Measurements from ENCODE around the gene CEACAM21. TPM values are rescaled to one million over a fixed set of nuclear protein-coding genes. Genes with fewer than 3 reads are reported as not detected.

Gene CEACAM21
- total RNA-seq, 1 donor from 2014 or later, result not detected

DNA sequence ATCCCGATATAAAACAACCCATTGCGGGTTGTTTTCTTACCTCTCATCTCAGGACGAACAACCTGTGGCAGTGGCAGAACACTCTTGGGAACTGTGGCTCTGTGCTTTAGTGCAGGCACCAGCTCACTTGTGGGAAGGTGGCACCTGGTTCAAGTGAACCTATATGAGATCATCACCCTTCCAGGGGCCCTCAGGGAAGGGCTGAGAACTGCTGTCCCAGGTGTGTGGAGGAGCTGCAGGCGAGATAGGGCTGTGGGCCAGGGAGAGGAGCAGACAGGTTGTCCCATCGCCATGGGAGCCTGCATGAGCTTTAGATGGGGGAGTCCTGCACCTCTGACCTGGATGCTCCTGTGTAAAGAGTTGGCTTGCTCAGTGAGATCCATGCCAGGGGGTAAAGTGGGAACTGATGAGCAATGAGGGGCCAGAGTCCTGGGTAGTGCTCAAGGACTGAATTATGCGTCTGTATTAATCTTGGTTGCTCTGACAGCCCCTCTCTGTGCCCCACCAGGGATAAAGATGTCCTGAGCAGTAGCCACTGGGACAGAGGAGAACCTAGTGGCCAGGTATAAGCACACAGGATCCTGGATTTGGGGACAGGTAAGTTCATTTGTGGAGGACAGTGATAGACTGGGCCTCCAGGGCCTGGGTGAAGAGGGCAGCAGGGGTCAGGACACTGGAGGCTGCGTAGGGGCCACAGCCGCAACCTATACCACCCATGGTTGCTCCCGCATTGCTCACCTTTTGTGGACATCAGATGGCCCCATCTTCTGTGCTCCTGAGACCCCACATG lies 42.2 kb downstream of the CEACAM21 start:
- no peak for DNase-seq (ENCODE audit: low read depth)

DNA sequence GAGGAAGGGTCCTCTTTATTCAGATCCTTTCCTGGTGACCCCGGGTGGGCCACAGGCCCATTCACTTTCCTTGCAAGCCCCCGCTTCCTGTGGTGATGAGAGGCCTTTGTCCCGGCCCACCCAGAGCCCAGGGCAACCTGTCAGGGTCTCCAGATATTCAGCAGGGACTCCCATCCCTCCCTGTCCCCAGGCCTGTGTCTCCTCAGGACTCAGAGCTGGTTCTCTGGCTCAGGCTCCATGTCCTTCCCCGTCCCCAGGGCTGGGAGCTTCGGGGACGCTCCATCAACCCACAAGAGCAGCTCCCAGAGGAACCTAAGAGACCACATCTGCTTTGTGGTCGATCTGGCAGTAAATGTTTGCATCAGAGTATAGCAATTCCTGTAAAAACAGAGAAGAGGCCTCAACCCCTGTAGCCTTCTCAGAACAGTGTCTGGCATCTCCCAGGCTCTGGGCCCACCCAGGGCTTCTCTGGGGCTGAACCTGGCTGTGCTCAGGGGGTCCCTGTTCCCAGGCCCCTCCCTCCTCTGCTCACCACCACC lies 43.1 kb downstream of the CEACAM21 start:
- no peak for DNase-seq (ENCODE audit: low read depth)

DNA sequence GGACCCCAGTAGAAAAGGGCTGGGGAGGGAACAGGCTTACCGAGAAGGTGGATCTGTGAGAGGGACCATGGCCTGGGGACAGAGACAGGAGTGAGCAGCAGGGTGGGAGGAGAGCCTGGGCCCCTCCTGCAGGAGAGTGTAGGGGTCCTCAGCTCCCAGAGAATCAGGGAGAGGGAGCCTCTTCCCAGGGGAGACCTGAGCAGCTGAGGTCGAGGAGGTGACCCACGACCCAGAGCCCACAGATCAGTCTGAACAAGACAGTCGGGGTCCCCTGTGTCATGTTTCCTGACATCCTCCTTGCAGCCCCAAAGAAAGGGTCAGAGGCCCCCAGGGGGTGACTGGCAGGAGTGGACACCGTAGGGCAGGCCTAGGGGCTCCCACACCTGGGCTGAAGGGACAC lies 44.2 kb downstream of the CEACAM21 start:
- no peak for DNase-seq (ENCODE audit: low read depth)

GRCh38 chr19:41621226-41621625 lies 45.3 kb downstream of the CEACAM21 start:
- no peak for DNase-seq (ENCODE audit: low read depth)

GRCh38 chr19:41621654-41622053 lies 45.7 kb downstream of the CEACAM21 start:
- DNase-seq (ENCODE audit: low read depth), result no peak

DNA sequence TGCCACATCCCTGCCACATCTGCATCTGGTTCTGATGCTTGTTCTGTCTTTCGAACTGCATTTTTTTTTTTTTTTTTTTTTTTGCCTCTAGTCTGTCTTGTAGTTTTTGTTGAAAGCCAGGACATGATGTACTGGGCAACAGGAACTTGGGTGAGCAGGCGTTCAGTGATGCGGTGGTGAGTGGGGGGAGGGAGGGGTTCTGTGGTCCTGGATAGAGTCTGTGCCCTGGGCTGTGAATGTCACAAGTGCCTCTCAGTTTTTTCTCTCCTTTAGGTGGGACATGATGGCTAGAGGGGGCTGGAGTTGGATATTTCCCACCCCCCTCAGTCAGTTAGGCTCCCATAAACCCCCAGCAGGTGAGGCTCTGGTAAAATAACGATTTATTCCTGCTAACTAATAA lies 47.4 kb downstream of the CEACAM21 start:
- no peak for DNase-seq (ENCODE audit: low read depth)

DNA sequence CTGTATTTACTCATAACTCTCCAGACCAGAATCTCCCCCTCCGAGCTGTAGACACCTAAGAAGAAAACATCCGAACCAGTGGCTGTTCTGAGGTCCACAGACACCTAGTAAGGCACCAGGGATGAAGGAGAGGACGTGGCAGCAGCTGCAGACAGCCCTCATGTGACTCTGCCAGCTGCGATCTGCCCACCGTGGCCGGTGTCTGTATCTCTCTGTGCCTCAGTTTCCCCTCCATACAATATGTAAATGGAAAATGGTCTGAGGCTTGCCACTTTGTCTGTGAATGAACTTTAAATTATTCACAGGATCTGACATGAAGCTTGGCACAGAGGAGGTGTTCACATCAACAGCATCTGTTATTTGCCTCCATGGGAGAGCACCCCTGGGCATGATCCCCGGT lies 48.5 kb downstream of the CEACAM21 start:
- DNase-seq (ENCODE audit: low read depth), result no peak

GRCh38 chr19:41624937-41625336 lies 49.0 kb downstream of the CEACAM21 start:
- DNase-seq (ENCODE audit: low read depth), result no peak

DNA sequence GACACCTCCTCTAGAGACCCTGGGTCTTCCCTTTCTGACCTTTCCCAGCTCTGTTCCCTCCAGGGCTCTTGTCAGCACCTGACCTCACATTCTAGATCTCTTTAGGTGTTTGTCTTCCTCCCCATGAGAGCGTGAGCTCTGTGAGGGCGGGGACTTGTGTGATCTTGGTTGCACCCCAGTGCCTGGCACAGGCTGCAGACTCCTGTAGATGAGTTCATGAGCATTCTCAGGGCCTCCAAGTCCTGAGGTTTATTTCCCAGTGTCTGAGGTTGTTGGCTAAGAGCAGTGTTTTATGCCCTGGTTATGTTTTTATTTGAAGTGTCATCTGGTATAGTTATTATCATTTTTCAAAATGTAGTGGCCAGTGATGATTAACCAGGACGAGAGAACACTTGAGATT lies 50.3 kb downstream of the CEACAM21 start:
- DNase-seq (ENCODE audit: low read depth), result no peak

DNA sequence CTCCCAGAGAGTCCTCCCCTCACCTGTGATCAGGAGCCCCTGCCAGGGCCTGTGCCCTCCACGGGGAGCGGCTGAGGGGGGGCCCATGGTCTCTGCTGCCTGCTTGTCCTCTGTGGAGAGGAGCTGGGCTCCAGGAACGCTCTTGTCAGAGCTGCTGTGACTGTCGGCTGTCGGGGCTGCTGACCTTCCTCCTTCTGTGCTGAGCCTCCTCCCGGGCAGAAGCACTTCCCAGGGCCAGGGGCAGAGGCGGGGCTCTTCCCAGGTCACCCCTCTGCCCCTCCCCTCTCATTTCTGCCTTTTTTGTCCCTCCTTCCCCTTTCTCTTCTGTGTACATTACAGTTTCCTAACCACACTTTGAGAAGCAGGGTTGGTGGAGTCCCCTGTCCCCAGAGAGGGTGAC lies 50.9 kb downstream of the CEACAM21 start, which contains the start of gene CEACAM4:
Gene CEACAM4, minus strand, starts transcription at position 198 of the 400 bp plus-strand sequence. Its CDS starts 111 bp downstream, at position 87.
- no peak for DNase-seq (ENCODE audit: low read depth)

- DNase-seq (ENCODE audit: low read depth), result no peak
Measured at GRCh38 chr19:41627966-41628675, 52.2 kb downstream of the CEACAM21 start.

Other genes starting within 250 kb of the CEACAM21 start
- 4.9 and 44.8 TPM in 2 replicates for gene TGFB1, start 222.2 kb upstream of the CEACAM21 start, total RNA-seq
- 7.4 and 10.1 TPM in 2 replicates for gene B9D2, start 212.0 kb upstream of the CEACAM21 start, total RNA-seq
- 3.0 and 9.0 TPM in 2 replicates for gene TMEM91, start 199.6 kb upstream of the CEACAM21 start, total RNA-seq
- gene EXOSC5, start 178.8 kb upstream of the CEACAM21 start, total RNA-seq, result 5.2 and 8.2 TPM in 2 replicates
- 35.9 and 73.1 TPM in 2 replicates for gene BCKDHA, start 178.3 kb upstream of the CEACAM21 start, total RNA-seq
- 0.87 and 2.1 TPM in 2 replicates for gene B3GNT8, start 148.8 kb upstream of the CEACAM21 start, total RNA-seq
- 39.8 and 58.4 TPM in 2 replicates for gene DMAC2, start 136.3 kb upstream of the CEACAM21 start, total RNA-seq
- gene ERICH4, start 133.0 kb upstream of the CEACAM21 start, total RNA-seq, result not detected in 2 replicates
- not detected in 2 replicates for gene CEACAM4, start 50.9 kb downstream of the CEACAM21 start, total RNA-seq
- not detected in 2 replicates for gene CEACAM7, start 112.1 kb downstream of the CEACAM21 start, total RNA-seq
- not detected in 2 replicates for gene CEACAM5, start 132.5 kb downstream of the CEACAM21 start, total RNA-seq
- gene CEACAM6, start 179.4 kb downstream of the CEACAM21 start, total RNA-seq, result 0.17 TPM in 1 of 2 replicates, not detected in the other
- not detected in 2 replicates for gene CEACAM3, start 220.4 kb downstream of the CEACAM21 start, total RNA-seq

All from renal cortical epithelial cell (primary cell).